ENCODE measurements around the gene PTPRN2.

GRCh38 chr7:157940497-157940896 is 647.1 kb downstream of the PTPRN2 start:
- TF ChIP-seq POLR2A (IDR thresholded peaks at IDR 0.05; ENCODE audit: extremely low read depth, insufficient read length) (no peak), CTCF (IDR thresholded peaks at IDR 0.05; ENCODE audit: low read depth, low read length) (no peak), MAX (IDR thresholded peaks at IDR 0.05; ENCODE audit: low read depth, low read length) (no peak), MYC (IDR thresholded peaks at IDR 0.05; ENCODE audit: low read depth, low read length) (no peak)
